Peyer's patch (tissue), 4 donors: Measurements from ENCODE around the gene ARHGAP22.

Experiments
- POLR2A ChIP-seq, 2 donors: fragments of 450-650 bp; IDR thresholded peaks; one replicate each; pipeline ENCODE4 v1.5.1; 2017; ENCODE audit warnings: antibody characterized with exemption in 2 of 2, mild to moderate bottlenecking in 2 of 2, moderate library complexity in 2 of 2
- TF ChIP-seq, protein P1 (sequence below), 6 experiments: fragments of 450-650 bp in 4 of 6; fragments of 200-600 bp in 2 of 6; sonication (generic) in 1 of 6; IDR thresholded peaks; one replicate each; pipeline ENCODE4 v1.5.1; 2017 to 2019; ENCODE audit warnings: antibody characterized with exemption in 6 of 6, mild to moderate bottlenecking in 3 of 6, moderate library complexity in 1 of 6

GRCh38 chr10:48399551-48399950, 205.3 kb downstream of the ARHGAP22 start:
- TF ChIP-seq POLR2A (IDR thresholded peaks at IDR 0.05) = no peak
- TF ChIP-seq, protein P1, sequence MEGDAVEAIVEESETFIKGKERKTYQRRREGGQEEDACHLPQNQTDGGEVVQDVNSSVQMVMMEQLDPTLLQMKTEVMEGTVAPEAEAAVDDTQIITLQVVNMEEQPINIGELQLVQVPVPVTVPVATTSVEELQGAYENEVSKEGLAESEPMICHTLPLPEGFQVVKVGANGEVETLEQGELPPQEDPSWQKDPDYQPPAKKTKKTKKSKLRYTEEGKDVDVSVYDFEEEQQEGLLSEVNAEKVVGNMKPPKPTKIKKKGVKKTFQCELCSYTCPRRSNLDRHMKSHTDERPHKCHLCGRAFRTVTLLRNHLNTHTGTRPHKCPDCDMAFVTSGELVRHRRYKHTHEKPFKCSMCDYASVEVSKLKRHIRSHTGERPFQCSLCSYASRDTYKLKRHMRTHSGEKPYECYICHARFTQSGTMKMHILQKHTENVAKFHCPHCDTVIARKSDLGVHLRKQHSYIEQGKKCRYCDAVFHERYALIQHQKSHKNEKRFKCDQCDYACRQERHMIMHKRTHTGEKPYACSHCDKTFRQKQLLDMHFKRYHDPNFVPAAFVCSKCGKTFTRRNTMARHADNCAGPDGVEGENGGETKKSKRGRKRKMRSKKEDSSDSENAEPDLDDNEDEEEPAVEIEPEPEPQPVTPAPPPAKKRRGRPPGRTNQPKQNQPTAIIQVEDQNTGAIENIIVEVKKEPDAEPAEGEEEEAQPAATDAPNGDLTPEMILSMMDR (IDR thresholded peaks at IDR 0.05) = no peak
